Aorta (tissue), 5 donors: ENCODE measurements around the gene CD80. TPM values are rescaled to one million over a fixed set of nuclear protein-coding genes. Genes with fewer than 3 reads are reported as not detected.

ENCODE experiments used
- ATAC-seq: fragments of 200-7000 bp; cut with Tn5 transposase; one replicate; pipeline ENCODE4 v1.9.1; 2022; ENCODE audit warnings: moderate library complexity; ENCODE audit not compliant: low FRiP score
- DNase-seq, 2 donors: peaks; one replicate each; pipeline ENCODE4 v3.0.0-alpha.2; 2020
- H3K27ac ChIP-seq, 2 donors: one replicate each; pipeline ENCODE4 v1.5.1; 2013; ENCODE audit warnings: low read length in 2 of 2, mild to moderate bottlenecking in 2 of 2, moderate library complexity in 2 of 2, control low read depth in 1 of 2, inconsistent platforms in 1 of 2, low read depth in 1 of 2
- H3K27me3 ChIP-seq, 2 donors: one replicate each; pipeline ENCODE4 v1.6.1; 2013; ENCODE audit warnings: control low read depth in 1 of 2, low read length in 1 of 2, mild to moderate bottlenecking in 1 of 2, moderate library complexity in 1 of 2; ENCODE audit not compliant: insufficient read depth in 2 of 2, control insufficient read depth in 1 of 2
- H3K36me3 ChIP-seq, 2 donors: one replicate each; pipeline ENCODE4 v1.6.1; 2013; ENCODE audit warnings: control low read depth in 1 of 2, low read length in 1 of 2, mild to moderate bottlenecking in 1 of 2; ENCODE audit not compliant: insufficient read depth in 2 of 2, control insufficient read depth in 1 of 2
- H3K4me1 ChIP-seq, 2 donors: one replicate each; pipeline ENCODE4 v1.6.1; 2013; ENCODE audit warnings: low read length in 2 of 2, control low read depth in 1 of 2, mild to moderate bottlenecking in 1 of 2, moderate library complexity in 1 of 2; ENCODE audit not compliant: insufficient read depth in 2 of 2, control insufficient read depth in 1 of 2
- H3K4me3 ChIP-seq, 2 donors: one replicate each; pipeline ENCODE4 v1.5.1; 2013; ENCODE audit warnings: low read length in 2 of 2, control low read depth in 1 of 2, mild to moderate bottlenecking in 1 of 2
- H3K9me3 ChIP-seq: one replicate; pipeline ENCODE4 v1.6.1; 2013; ENCODE audit warnings: mild to moderate bottlenecking, low read length; ENCODE audit not compliant: control insufficient read depth
- WGBS, 2 donors: extraction: QIAGEN DNeasy Blood & Tissue Kit; methylation state at CpG; one replicate each; pipeline ENCODE4 v1.1.7; 2013; 5-methylcytosine and 5-hydroxymethylcytosine counted together
- intact Hi-C, 2 donors: fragments of 100-400 bp; cut with DNase I; formaldehyde crosslinking; loops; one replicate each; pipeline versions ENCODE4 v1.14.2 to v1.15.0; 2022
- polyA plus RNA-seq, 2 donors: library from polyadenylated mRNA; stranded (reverse); fragments of 200-250 nt; gene quantifications; one replicate each; pipeline ENCODE4 v1.2.3, GENCODE V29; 2013
- total RNA-seq, 2 donors: library from RNA; stranded (reverse); fragmentation: NEBNext Ultra II Directional; extraction: Animal tissue kit (Norgen Biotek cat#: 25700); gene quantifications; one replicate each; pipeline ENCODE4 v1.2.1, GENCODE V29; 2021
- donor health status: healthy with polysubstance abuse.
- donor health status: Bipolar disorder and iron deficiency.
- donor health status: DM: no; HTN: no; CAD: no.
- donor health status: DM: no; HTN: no; CAD: no.
- donor health status: DM: yes; HTN: yes; CAD: no.

CD80 gene
- total and polyA plus RNA-seq, 4 donors, result 0.38 to 2.3 (median 1.8) TPM; not detected in 1

DNA sequence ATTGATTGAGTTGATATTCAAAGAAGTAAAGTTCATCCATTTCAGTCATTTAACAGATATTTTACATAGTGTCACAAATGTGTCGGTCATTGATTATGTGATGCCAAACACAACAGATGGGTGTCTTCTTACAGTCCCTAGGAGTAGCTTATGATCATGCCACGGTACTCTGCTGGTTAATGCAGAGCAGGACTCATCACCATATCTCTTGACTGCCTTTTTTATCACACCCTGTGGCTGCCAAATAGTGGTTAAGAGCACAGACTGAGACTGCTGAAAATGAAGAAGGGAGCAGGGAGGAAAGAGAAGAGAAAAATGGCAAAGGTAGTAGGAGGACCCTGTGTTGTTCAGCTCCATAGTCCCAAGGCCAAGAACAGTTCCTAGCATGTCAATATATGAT is 73.9 kb downstream of the CD80 start:
- Histone ChIP-seq H3K4me1 (no peaks in the 10 kb centered on the region), H3K27ac (no peak overlapping the region), H3K36me3 (peaks cover 5% of the 10 kb centered on the region in 2 donors), H3K27me3 (no peaks in the 10 kb centered on the region), H3K4me3 (no peak overlapping the region), H3K9me3 (no peaks in the 10 kb centered on the region)
- whole genome bisulfite sequencing, 2 donors, result 91 to 92% methylated on average over 2 of the region's 2 CpGs
- DNase-seq, result no peak
- intact Hi-C loops, result no loop called here
- ATAC-seq, result no peak

DNA sequence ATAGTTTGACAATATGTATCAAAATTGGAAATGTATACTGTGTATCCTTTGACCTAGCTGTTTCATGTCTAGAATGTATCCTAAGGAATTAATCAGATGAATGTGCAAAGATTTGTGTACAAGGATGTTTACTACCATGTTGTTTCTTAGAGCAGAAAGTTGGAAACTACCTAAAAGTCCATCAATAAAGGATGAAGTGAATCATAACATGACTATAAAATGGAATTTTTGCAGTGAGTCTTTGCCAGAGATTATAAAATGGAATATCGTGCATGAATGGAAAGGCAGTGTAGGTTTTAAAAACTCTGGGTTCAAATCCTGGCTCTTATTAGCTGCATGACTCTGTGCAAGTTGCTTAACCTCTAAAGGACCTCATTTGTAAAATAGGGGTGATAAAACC is 76.3 kb downstream of the CD80 start:
- 83 to 89% methylated on average over 1 of the region's 1 CpG for WGBS, 2 donors
- no peak overlapping the region for H3K27ac ChIP-seq

DNA sequence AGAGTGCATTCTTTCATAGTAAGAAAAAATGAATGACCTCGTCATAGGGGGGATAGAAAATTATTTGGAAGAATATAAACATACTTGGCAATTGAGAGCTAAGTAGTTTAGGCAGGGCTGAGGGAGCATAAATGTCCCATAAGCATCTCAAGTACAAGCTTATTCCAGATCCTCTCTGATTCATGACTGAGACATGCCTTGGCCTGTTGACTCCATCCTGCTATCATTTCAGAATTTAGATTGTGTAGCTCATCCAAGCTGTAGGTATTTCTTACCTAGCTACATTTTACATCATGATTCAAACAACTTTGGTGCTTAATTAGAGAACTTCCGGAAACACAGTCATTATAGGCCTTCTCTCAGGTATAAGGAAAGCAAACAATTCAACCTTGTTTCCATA is 78.3 kb downstream of the CD80 start:
- DNase-seq (no peak), ATAC-seq (no peak)
- H3K4me3 ChIP-seq, result no peak overlapping the region
- H3K36me3 ChIP-seq, result peaks cover 0 to 5% of the 10 kb centered on the region in 2 donors
- intact Hi-C loops, result no loop called here
- H3K9me3 ChIP-seq, result no peaks in the 10 kb centered on the region
- no peak overlapping the region for H3K27ac ChIP-seq
- no peaks in the 10 kb centered on the region for H3K4me1 ChIP-seq
- H3K27me3 ChIP-seq, result no peaks in the 10 kb centered on the region
- 92 to 95% methylated on average over 2 of the region's 2 CpGs for WGBS, 2 donors

More for the DNA sequence above, 76.3 kb downstream of the CD80 start:
- no peaks in the 10 kb centered on the region for H3K4me1 ChIP-seq
- peaks cover 4 to 5% of the 10 kb centered on the region in 2 donors for H3K36me3 ChIP-seq
- no peaks in the 10 kb centered on the region for H3K27me3 ChIP-seq
- intact Hi-C loops, result no loop called here
- H3K9me3 ChIP-seq, result no peaks in the 10 kb centered on the region
- no peak for ATAC-seq
- DNase-seq, result no peak
- no peak overlapping the region for H3K4me3 ChIP-seq

Other genes with a start within 250 kb of the CD80 start
- gene TMEM39A, start 96.0 kb downstream of the CD80 start, total RNA-seq, result 10 to 100 TPM; 39.6 to 45.7 TPM
- 1 to 10 TPM; 7.5 to 8.5 TPM for gene TMEM39A, start 96.0 kb downstream of the CD80 start, polyA plus RNA-seq
- gene POGLUT1, start 90.7 kb downstream of the CD80 start, total RNA-seq, result 10 to 100 TPM; 16.2 to 22.7 TPM
- 1 to 10 TPM; 4.1 to 9.7 TPM for gene POGLUT1, start 90.7 kb downstream of the CD80 start, polyA plus RNA-seq
- gene TIMMDC1, start 61.1 kb downstream of the CD80 start, total RNA-seq, result 10 to 100 TPM; 64.0 to 83.5 TPM
- gene TIMMDC1, start 61.1 kb downstream of the CD80 start, polyA plus RNA-seq, result 10 to 100 TPM; 44.6 to 71.6 TPM
- gene ADPRH, start 19.9 kb upstream of the CD80 start, total RNA-seq, result 10 to 100 TPM; 13.6 to 13.9 TPM
- 1 to 10 TPM; 5.6 to 7.5 TPM for gene ADPRH, start 19.9 kb upstream of the CD80 start, polyA plus RNA-seq
- 1 to 10 TPM; 2.1 to 5.7 TPM for gene PLA1A, start 38.3 kb upstream of the CD80 start, total RNA-seq
- gene PLA1A, start 38.3 kb upstream of the CD80 start, polyA plus RNA-seq, result 1 to 10 TPM in 1 of 2 donors, under 1 TPM in 1; 0.50 to 4.0 TPM
- 10 to 100 TPM in 1 of 2 donors, 1 to 10 TPM in 1; 9.5 to 11.5 TPM for gene POPDC2, start 101.0 kb upstream of the CD80 start, total RNA-seq
- gene POPDC2, start 101.0 kb upstream of the CD80 start, polyA plus RNA-seq, result 10 to 100 TPM; 11.0 to 17.5 TPM
- gene COX17, start 117.8 kb upstream of the CD80 start, total RNA-seq, result 10 to 100 TPM; 43.6 to 47.3 TPM
- gene COX17, start 117.8 kb upstream of the CD80 start, polyA plus RNA-seq, result 100 to 1,000 TPM in 1 of 2 donors, 10 to 100 TPM in 1; 74.9 to 170 TPM
- 1 to 10 TPM; 3.7 TPM for gene CFAP91, start 143.4 kb upstream of the CD80 start, total RNA-seq
- gene CFAP91, start 143.4 kb upstream of the CD80 start, polyA plus RNA-seq, result 1 to 10 TPM in 1 of 2 donors, under 1 TPM in 1; 0.50 to 8.5 TPM
- gene NR1I2, start 222.5 kb upstream of the CD80 start, total RNA-seq, result under 1 TPM in 1 of 2 donors, not detected in 1; 0.12 TPM
- gene NR1I2, start 222.5 kb upstream of the CD80 start, polyA plus RNA-seq, result 1 to 10 TPM in 1 of 2 donors, under 1 TPM in 1; 0.20 to 9.5 TPM